ENCODE data around the gene FRMD4A. TPM values are rescaled to one million over a fixed set of nuclear protein-coding genes. Genes with fewer than 3 reads are reported as not detected.

Gene FRMD4A
- total RNA-seq, 1 donor from 2014 or later: 23.0 TPM

- peak; percentile 30 for DNase-seq (ENCODE audit: low read depth)
Observed at GRCh38 chr10:14296065-14296709, 34.5 kb downstream of the FRMD4A start.

GRCh38 chr10:14294347-14295059 is 36.2 kb downstream of the FRMD4A start:
- DNase-seq (ENCODE audit: low read depth): no peak

DNA sequence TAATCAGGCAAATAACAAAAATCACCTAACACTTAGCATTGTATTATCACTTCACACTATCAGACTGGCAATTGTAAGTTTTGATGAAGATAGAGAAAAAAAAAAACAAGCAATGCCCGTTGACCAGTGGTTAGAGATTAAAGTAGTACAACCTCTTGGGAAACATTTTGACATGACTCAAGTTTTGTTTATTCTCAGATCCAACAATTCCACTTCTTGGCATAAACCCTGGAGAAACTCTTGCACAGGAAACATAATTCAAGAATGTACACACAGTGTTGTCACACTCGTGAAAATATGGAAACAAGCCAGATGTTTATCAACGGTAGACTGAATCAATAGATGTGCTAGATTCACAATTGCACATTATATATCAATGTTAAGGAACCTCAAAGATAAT is 37.2 kb downstream of the FRMD4A start:
- DNase-seq (ENCODE audit: low read depth): no peak

DNA sequence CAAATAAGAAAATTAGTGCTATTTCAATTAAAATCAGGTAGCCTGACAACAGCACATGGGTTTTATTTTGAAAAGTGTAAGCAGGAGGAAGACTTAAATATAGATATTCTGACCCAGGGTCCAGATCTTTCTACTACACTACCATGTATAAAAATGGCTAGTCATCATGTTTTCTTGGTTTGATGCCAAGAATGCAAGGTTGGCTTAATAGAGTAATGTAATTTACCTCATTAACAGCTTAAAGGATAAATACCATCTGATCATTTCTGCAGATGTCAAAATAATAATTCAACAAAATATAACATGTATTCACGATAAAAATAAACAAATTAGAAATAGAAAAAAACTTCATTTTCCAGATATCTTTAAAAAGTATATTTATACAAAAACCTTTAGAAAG is 39.4 kb downstream of the FRMD4A start:
- no peak for DNase-seq (ENCODE audit: low read depth)

DNA sequence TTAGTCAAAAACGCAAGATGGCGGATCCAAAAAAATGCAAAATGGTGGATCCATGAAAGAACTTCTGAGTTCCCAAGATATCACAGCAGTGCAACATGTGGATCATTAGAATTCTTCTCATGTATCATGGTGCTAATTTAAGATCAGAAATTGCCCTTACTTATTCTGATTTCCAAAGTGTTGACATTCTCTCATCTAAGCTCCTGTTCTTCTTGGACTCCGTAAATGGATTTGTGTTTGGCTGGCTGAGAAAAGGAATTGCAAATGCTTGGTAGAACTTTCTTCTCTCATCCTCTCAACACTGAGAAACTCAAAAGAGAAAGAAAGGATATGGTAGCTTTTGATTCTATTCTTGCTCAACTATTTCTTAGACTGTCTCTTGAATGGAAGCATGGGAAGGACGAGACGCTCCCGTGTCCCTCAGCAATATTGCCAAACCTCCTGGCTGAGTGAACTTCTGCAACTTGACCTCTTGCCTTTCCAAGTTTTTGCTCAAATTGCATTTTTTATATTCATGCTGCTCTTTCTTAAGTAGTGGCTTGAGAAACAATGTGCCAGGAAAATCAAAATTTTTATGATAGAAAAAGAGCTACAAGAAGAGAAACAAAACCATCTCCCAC is 44.7 kb downstream of the FRMD4A start:
- no peak for DNase-seq (ENCODE audit: low read depth)

- peak; percentile 36 for DNase-seq (ENCODE audit: low read depth)
Observed at GRCh38 chr10:14282276-14282675, 48.4 kb downstream of the FRMD4A start.

GRCh38 chr10:14278533-14278932 is 52.2 kb downstream of the FRMD4A start:
- no peak for DNase-seq (ENCODE audit: low read depth)

DNA sequence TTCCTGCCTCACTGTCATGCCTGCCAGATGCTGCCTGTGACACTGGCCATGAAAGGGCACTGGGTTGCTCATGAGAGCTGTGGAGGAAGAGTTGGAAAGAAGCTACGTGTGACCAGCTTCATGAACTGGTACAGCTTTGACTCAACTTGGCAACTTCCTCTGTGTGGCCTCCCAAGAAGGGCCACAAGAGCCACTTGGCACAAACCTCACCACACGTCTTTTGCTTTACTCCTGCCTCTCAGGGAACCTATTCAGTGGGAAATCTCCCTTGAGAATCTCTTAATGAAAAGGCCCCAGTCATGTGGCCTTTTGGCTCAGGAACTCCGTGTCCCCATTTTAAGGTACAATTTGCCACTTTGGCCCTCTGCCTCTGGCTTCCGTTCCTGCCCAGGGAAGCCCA is 54.5 kb downstream of the FRMD4A start:
- DNase-seq (ENCODE audit: low read depth): no peak

DNA sequence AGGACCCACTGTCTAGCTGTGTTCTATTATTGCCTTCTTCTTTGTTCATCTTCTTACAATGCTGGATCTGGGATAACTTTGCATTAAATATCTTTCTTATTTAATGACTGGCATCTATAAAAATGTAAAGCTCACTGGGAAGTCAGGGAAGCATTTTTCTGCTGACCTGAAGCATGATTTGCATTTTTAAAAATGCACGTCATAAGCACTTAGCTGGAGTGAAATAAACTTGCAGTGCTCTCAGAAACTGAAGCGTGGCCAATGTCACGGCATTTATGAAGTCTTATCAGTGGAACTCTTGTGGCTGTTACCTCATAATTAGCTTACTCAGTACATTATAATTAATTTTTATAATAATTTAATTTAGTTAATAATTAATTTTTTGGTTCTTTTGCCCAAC is 59.1 kb downstream of the FRMD4A start:
- no peak for DNase-seq (ENCODE audit: low read depth)

GRCh38 chr10:14270370-14270769 is 60.4 kb downstream of the FRMD4A start:
- DNase-seq (ENCODE audit: low read depth): no peak

GRCh38 chr10:14265709-14266108 is 65.0 kb downstream of the FRMD4A start:
- no peak for DNase-seq (ENCODE audit: low read depth)

GRCh38 chr10:14262836-14263425 is 67.8 kb downstream of the FRMD4A start:
- no peak for DNase-seq (ENCODE audit: low read depth)

DNA sequence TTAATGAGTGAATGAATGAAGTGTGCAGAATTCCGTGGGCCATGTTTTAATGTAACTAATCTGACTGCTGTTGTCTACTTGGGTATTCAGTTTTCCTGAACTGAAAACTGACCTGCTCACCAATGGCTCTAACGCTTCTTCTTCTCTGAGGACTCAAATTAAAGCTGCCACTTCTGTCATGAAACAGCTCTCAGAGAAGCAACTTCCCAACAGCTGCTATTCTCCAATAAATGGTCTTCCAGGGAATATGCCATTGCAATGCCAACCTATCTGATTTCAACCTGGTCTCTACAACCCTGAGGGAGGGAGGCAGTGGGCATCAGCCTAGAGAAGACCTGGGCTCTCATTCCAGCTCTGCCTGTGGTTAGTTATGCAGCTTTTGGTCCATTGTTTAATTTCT is 69.4 kb downstream of the FRMD4A start:
- peak; percentile 55 for DNase-seq (ENCODE audit: low read depth)

DNA sequence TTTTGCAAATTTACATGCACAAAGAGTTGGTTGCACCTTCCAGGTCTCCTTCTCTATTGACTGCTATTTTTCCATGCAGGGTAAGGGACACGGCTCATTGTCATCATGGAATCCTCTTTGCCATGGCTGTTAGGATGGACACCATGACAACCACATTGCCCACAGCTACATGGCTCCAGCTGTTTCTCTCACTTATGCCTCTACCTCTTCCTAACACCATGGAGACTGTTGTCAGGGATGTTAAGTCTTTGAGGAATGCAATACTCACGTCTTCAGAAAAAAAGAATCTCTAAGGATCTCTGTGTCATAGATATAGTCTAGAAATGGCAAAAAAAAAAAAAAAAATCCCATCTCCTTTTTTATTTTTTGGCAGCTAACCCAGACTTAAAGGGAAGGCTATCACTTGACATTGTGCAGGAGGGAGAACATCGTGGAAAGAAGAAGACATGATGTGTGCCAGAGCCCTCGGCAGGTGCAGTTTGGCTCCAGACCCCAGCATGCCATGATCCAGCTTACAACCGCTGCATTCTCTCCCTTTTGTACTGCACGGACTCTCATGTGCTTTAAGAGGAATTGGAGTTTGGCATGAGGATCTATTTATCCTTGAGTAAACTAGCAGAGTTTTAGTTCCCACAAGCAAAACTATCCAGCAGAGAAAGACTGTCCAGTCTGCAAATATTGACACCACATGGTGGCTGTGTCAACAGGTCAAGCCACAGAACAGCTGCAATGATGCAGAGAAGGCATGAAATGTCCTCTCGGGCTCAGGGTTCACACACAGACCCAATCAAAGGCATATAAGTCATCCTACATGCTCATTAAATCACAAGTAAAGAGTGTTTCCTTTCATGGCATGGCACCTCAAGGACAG is 70.8 kb downstream of the FRMD4A start:
- DNase-seq (ENCODE audit: low read depth): peak; percentile 98

DNA sequence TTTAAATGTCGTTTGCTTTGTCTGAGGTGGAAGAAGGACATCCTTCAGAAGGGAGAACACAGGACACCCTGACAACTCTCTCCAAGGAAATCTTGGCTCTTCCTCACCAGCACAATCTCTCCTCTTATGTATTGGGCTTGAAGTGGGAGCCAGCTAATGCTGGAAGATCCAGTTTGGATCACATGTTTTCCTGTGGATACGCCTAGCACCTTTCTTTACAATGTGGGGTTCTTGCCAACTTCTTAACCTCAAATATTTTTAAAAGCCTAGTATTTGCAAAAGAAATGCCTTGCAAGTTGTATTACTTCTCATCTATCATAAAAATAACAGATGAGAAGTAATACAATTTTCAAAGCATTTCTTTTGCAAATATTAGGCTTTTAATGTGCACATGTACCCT is 76.4 kb downstream of the FRMD4A start:
- peak; percentile 28 for DNase-seq (ENCODE audit: low read depth)

DNA sequence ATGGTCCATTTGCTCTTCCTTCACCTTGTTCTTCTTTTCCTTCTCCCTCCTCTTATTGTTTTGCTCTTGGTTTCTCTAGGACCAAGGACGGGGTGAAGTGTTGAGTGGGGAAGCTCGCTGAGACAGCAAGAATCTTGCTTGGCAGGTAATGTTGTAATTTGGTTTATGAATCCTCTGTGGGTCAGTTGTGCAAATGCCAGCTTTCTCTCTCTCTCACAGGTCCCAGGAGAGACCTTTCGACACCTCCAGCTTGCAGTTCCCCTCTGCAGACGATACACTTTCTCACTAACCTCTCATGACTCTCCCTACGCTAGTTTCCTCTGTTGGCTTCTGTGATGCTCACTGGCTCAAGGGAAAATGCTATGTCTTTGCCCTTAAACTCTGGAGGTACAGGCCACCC is 77.0 kb downstream of the FRMD4A start:
- no peak for DNase-seq (ENCODE audit: low read depth)

- no peak for DNase-seq (ENCODE audit: low read depth)
Observed at GRCh38 chr10:14253079-14253478, 77.6 kb downstream of the FRMD4A start.

GRCh38 chr10:14250496-14251076 is 80.1 kb downstream of the FRMD4A start:
- DNase-seq (ENCODE audit: low read depth): no peak

DNA sequence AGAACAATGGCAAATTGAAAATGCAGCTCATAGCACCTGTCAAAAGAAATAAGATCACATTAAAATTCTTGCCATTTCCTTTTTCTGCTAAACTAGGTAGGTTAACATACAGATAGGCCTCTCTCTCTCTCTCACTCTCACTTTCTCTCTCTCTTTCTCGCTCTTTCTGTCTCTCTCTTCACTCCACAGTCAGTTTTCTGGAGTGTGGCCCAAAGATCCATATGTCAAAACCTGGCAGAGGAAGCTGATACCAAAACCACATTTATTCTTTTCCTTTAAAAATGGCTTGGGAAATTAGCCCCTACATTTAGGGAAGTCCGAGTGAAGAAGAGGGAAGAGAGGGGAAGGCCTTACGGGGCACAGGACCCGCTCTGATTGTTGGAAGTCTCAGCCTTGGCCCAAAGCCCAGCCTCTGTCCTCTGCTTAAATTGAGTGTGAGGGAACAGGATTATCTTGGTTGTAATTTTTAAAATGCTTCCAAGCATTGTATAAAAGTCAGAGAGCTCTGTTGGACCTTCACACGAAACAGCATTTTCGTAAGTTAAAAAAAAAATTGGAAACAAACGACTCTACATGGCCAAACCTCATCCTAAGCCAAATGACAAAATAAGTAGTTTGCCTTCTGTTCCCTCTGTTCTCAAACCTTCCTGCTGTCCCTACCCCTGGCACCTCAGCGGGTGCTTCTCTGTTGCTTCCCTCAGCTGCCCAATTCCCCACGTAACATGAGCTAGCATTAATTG is 83.2 kb downstream of the FRMD4A start:
- no peak for DNase-seq (ENCODE audit: low read depth)

DNA sequence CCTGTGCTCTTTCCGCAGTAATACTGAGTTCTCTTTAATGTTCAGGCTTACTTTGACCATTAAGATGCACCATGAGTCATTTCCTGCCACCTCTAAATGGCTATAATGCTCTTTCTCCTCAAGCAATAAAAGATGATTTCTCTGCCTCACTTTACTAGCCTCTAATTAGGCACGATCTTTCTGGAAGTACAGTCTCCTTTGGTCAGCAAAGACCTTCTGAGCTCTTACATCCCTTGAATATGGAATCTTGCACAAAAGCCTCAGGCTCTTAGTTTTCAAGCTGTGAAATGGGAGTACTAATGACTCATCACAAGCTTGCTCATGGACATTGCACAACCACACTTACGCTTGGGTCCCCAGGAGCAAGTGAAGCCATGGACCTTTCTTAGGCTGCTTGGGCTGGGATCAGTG is 85.9 kb downstream of the FRMD4A start:
- no peak for DNase-seq (ENCODE audit: low read depth)
